Mammary epithelial cell (primary cell): Measurements from ENCODE around the gene CA10.

ENCODE experiments used
- CTCF ChIP-seq, 2 donors: IDR thresholded peaks in 1 of 2; conservative IDR thresholded peaks in 1 of 2; 2 replicates each; pipeline ENCODE4 v1.5.1; 2011 to 2012; ENCODE audit warnings: inconsistent platforms in 2 of 2, low read length in 2 of 2, mild to moderate bottlenecking in 2 of 2, control low read depth in 1 of 2, low read depth in 1 of 2; ENCODE audit not compliant: insufficient read depth in 1 of 2; ENCODE audit errors: extremely low read depth in 1 of 2
- EZH2 ChIP-seq: IDR thresholded peaks from 2 replicates; pipeline ENCODE4 v1.6.1; 2012; ENCODE audit warnings: low read length, inconsistent platforms, borderline replicate concordance

- TF ChIP-seq CTCF (conservative IDR thresholded peaks at IDR 0.05 in 1 of 2, IDR thresholded peaks at IDR 0.05 in 1 of 2; ENCODE audit: extremely low read depth in 1 of 2, insufficient read depth in 1 of 2, low read depth in 1 of 2, low read length in 2 of 2) (peak in 1 of 2 donors; percentile 2), EZH2 (no peak)
These were observed 301.4 kb downstream of the CA10 start for GRCh38 chr17:51857052-51857597.
